Ishikawa (cell line): ENCODE measurements around the gene LGSN.

Experiments
- CEBPB ChIP-seq: IDR thresholded peaks from 2 replicates; pipeline ENCODE4 v1.6.1; 2012
- EP300 ChIP-seq: IDR thresholded peaks from 2 replicates; pipeline ENCODE4 v1.6.1; 2012; ENCODE audit warnings: borderline replicate concordance
- MAX ChIP-seq: IDR thresholded peaks from 2 replicates; pipeline ENCODE4 v1.6.1; 2012
- NFIC ChIP-seq: IDR thresholded peaks from 2 replicates; pipeline ENCODE4 v1.6.1; 2012
- RAD21 ChIP-seq: IDR thresholded peaks from 2 replicates; pipeline ENCODE4 v1.6.1; 2012; ENCODE audit warnings: low read depth
- REST ChIP-seq: IDR thresholded peaks from 2 replicates; pipeline ENCODE4 v1.6.1; 2012; ENCODE audit warnings: low read depth, mild to moderate bottlenecking
- TAF1 ChIP-seq: IDR thresholded peaks from 2 replicates; pipeline ENCODE4 v1.6.1; 2012; ENCODE audit warnings: low read depth, mild to moderate bottlenecking
- TEAD4 ChIP-seq: IDR thresholded peaks from 2 replicates; pipeline ENCODE4 v1.6.1; 2012
- YY1 ChIP-seq: IDR thresholded peaks from 2 replicates; pipeline ENCODE4 v1.6.1; 2012; ENCODE audit warnings: low read depth
- ZBTB7A ChIP-seq: IDR thresholded peaks from 2 replicates; pipeline ENCODE4 v1.6.1; 2012; ENCODE audit warnings: low read depth

- TF ChIP-seq EP300: no peak
- no peak for TF ChIP-seq YY1
- TF ChIP-seq ZBTB7A: no peak
- no peak for TF ChIP-seq MAX
- no peak for TF ChIP-seq TEAD4
- TF ChIP-seq TAF1: no peak
- no peak for TF ChIP-seq NFIC
- TF ChIP-seq REST: no peak
- no peak for TF ChIP-seq CEBPB
- no peak for TF ChIP-seq RAD21
Observed at GRCh38 chr6:63275953-63276352, 43.8 kb downstream of the LGSN start.
